ENCODE results near the gene MALRD1. TPM values are rescaled to one million over a fixed set of nuclear protein-coding genes. Genes with fewer than 3 reads are reported as not detected.

Gene MALRD1
- total RNA-seq, 2 experiments from 2014 or later, result not detected

DNA sequence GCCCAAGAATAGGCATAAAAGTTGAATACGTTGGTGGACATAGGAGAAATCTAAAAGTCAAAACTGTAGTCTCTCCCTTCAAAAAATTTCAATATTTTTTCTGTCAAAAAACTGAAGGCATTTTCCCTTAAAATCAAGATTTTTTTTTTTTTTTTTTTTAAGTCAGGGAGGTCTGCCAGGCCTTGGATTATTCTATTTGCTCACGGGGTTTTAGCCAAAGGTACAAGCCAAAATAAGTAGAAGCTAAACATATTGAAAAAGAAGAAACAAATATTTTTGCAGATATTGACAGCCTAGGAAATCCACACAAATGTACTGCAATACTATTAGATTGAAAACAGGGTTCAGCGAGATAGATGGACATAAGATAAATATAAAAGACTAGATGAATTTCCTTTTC lies 577.6 kb downstream of the MALRD1 start:
- intact Hi-C loops (cut with DNase I, micrococcal nuclease), result no loop called here
- POLR2A ChIA-PET, result no interaction called here
- Histone ChIP-seq H3K4me3 (ENCODE audit: low read length) (no peak overlapping the region), H3K9me3 (ENCODE audit: control insufficient read depth in 1 of 2, insufficient read depth in 1 of 2, low read length in 2 of 2) (no peaks in the 10 kb centered on the region), H3K4me1 (ENCODE audit: insufficient read depth, low read length) (no peaks in the 10 kb centered on the region), H3K27me3 (ENCODE audit: control insufficient read depth in 1 of 2, insufficient read depth in 2 of 2, low read length in 2 of 2) (no peaks in the 10 kb centered on the region), H3K36me3 (ENCODE audit: insufficient read depth, low read length) (no peaks in the 10 kb centered on the region), H3K27ac (ENCODE audit: low read depth in 1 of 2, low read length in 2 of 2) (no peak overlapping the region)
- CTCF ChIA-PET, result no interaction called here
- TF ChIP-seq, protein P1, sequence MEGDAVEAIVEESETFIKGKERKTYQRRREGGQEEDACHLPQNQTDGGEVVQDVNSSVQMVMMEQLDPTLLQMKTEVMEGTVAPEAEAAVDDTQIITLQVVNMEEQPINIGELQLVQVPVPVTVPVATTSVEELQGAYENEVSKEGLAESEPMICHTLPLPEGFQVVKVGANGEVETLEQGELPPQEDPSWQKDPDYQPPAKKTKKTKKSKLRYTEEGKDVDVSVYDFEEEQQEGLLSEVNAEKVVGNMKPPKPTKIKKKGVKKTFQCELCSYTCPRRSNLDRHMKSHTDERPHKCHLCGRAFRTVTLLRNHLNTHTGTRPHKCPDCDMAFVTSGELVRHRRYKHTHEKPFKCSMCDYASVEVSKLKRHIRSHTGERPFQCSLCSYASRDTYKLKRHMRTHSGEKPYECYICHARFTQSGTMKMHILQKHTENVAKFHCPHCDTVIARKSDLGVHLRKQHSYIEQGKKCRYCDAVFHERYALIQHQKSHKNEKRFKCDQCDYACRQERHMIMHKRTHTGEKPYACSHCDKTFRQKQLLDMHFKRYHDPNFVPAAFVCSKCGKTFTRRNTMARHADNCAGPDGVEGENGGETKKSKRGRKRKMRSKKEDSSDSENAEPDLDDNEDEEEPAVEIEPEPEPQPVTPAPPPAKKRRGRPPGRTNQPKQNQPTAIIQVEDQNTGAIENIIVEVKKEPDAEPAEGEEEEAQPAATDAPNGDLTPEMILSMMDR (IDR thresholded peaks at IDR 0.05), result no peak
- DNase-seq (no peak), ATAC-seq (ENCODE audit: poor library complexity) (no peak)
- H3K27ac Mint-ChIP-seq, result no peak overlapping the region
- H3K4me3 Mint-ChIP-seq, result no peak overlapping the region
- H3K36me3 Mint-ChIP-seq (ENCODE audit: low read depth), result no peaks in the 10 kb centered on the region
- no peaks in the 10 kb centered on the region for H3K9me3 Mint-ChIP-seq
- no peaks in the 10 kb centered on the region for H3K27me3 Mint-ChIP-seq
- no peaks in the 10 kb centered on the region for H3K4me1 Mint-ChIP-seq (ENCODE audit: low read depth)

DNA sequence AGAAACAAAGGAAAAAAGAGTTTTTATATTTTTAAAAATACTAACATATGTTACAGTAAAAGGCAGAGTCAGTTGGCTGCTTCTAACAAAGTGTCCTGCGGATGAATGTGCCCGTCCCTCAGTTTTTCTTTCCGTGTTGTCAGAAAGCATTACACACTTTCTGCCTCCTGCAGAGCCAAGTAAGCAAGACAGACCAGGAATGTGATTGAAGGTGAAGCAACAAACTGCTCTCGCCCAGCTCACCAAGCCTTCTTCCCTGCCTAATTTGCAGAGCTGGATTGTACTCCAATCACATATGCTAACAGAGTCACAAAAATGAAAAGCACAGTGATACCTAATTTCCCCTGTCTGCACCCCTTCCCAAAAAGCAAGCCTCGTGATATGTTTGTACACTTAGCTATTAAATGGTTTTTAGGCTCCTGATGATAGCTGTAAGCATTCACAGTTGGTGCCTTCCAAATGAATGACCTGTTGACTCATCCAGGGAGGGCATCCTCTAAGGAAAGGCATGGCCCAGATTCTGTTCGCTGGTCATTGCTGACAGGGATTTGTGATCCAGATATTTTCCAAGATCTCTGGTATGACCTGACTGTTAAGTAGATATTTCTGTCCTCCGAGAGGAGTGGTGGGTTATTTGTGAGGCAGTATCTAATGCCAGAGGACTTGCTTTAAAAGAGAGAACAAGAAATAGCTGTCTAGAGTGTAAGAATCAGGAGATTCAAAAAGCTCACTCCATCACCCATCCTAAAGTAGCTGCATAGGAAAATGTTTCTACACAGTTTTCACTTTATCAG lies 580.4 kb downstream of the MALRD1 start:
- no peak overlapping the region for H3K4me3 ChIP-seq (ENCODE audit: low read length)
- Mint-ChIP-seq H3K4me3 (no peak overlapping the region), H3K27me3 (no peaks in the 10 kb centered on the region), H3K9me3 (no peaks in the 10 kb centered on the region), H3K36me3 (ENCODE audit: low read depth) (no peaks in the 10 kb centered on the region), H3K4me1 (ENCODE audit: low read depth) (no peaks in the 10 kb centered on the region), H3K27ac (no peak overlapping the region)
- H3K36me3 ChIP-seq (ENCODE audit: insufficient read depth, low read length), result no peaks in the 10 kb centered on the region
- ChIA-PET POLR2A (no interaction called here), CTCF (no interaction called here)
- TF ChIP-seq, protein P1 (IDR thresholded peaks at IDR 0.05), result no peak
- intact Hi-C loops (cut with DNase I, micrococcal nuclease), result no loop called here
- H3K9me3 ChIP-seq (ENCODE audit: control insufficient read depth in 1 of 2, insufficient read depth in 1 of 2, low read length in 2 of 2), result no peaks in the 10 kb centered on the region
- DNase-seq (no peak), ATAC-seq (ENCODE audit: poor library complexity) (no peak)
- H3K27me3 ChIP-seq (ENCODE audit: control insufficient read depth in 1 of 2, insufficient read depth in 2 of 2, low read length in 2 of 2), result no peaks in the 10 kb centered on the region
- no peaks in the 10 kb centered on the region for H3K4me1 ChIP-seq (ENCODE audit: insufficient read depth, low read length)
- H3K27ac ChIP-seq (ENCODE audit: low read depth in 1 of 2, low read length in 2 of 2), result no peak overlapping the region

DNA sequence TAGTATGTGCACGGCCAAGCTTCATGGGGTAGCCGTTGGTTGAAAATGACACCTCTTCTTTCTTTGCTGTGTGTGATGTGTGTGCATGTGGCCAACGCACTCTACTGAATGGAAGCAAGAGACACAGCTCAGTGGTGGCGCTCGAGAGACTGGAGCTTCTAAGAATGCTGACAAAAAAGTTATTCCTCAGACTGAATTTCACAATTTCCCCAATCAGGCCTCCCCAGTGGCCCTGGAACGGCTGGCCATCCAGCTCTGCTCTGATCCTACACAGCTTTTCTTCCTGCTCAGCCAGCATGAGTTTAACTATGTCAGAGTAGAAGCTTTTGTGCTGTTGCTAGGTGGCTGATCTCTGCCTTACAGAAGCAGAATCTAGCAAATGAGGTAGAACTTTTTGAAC lies 581.0 kb downstream of the MALRD1 start:
- no peak overlapping the region for H3K27ac Mint-ChIP-seq
- no peak overlapping the region for H3K27ac ChIP-seq (ENCODE audit: low read depth in 1 of 2, low read length in 2 of 2)
- intact Hi-C loops (cut with DNase I, micrococcal nuclease), result no loop called here
- DNase-seq (no peak), ATAC-seq (ENCODE audit: poor library complexity) (no peak)
- H3K36me3 ChIP-seq (ENCODE audit: insufficient read depth, low read length), result no peaks in the 10 kb centered on the region
- POLR2A ChIA-PET, result no interaction called here
- H3K4me3 Mint-ChIP-seq, result no peak overlapping the region
- H3K36me3 Mint-ChIP-seq (ENCODE audit: low read depth), result no peaks in the 10 kb centered on the region
- CTCF ChIA-PET, result no interaction called here
- no peak overlapping the region for H3K4me3 ChIP-seq (ENCODE audit: low read length)
- no peaks in the 10 kb centered on the region for H3K4me1 ChIP-seq (ENCODE audit: insufficient read depth, low read length)
- H3K9me3 Mint-ChIP-seq, result no peaks in the 10 kb centered on the region
- no peaks in the 10 kb centered on the region for H3K4me1 Mint-ChIP-seq (ENCODE audit: low read depth)
- TF ChIP-seq, protein P1 (IDR thresholded peaks at IDR 0.05), result no peak
- H3K27me3 Mint-ChIP-seq, result no peaks in the 10 kb centered on the region
- H3K27me3 ChIP-seq (ENCODE audit: control insufficient read depth in 1 of 2, insufficient read depth in 2 of 2, low read length in 2 of 2), result no peaks in the 10 kb centered on the region
- no peaks in the 10 kb centered on the region for H3K9me3 ChIP-seq (ENCODE audit: control insufficient read depth in 1 of 2, insufficient read depth in 1 of 2, low read length in 2 of 2)

Measured in CD4-positive, alpha-beta T cell (primary cell).